Tibial nerve (tissue), 4 donors: ENCODE data around the gene TRAPPC3. TPM values are rescaled to one million over a fixed set of nuclear protein-coding genes. Genes with fewer than 3 reads are reported as not detected.

Experiments
- DNase-seq, 2 donors: peaks; one replicate each; pipeline ENCODE4 v3.0.0-alpha.2; 2019; ENCODE audit warnings: low spot score in 2 of 2
- H3K27ac ChIP-seq, 4 donors: fragments of 200-600 bp; sonication (generic) in 3 of 4; one replicate each; pipeline ENCODE4 v1.5.1; 2017 to 2019; ENCODE audit warnings: mild to moderate bottlenecking in 1 of 4
- H3K27me3 ChIP-seq, 2 donors: fragments of 200-600 bp; sonication (generic) in 1 of 2; one replicate each; pipeline versions ENCODE4 v1.5.1 to v1.6.0; 2017 to 2019
- H3K36me3 ChIP-seq, 3 donors: fragments of 200-600 bp; sonication (generic); one replicate each; pipeline ENCODE4 v1.5.1; 2018 to 2019
- H3K4me1 ChIP-seq, 4 donors: fragments of 200-600 bp; sonication (generic) in 3 of 4; one replicate each; pipeline ENCODE4 v1.5.1; 2017 to 2019
- H3K4me3 ChIP-seq, 4 donors: fragments of 200-600 bp; sonication (generic) in 3 of 4; one replicate each; pipeline ENCODE4 v1.5.1; 2017 to 2019; ENCODE audit warnings: mild to moderate bottlenecking in 1 of 4, moderate library complexity in 1 of 4
- H3K9me3 ChIP-seq, 4 donors: fragments of 200-600 bp; sonication (generic) in 3 of 4; one replicate each; pipeline ENCODE4 v1.5.1; 2017 to 2019
- CTCF ChIP-seq, 5 experiments: fragments of 200-600 bp in 3 of 5; fragments of 450-650 bp in 2 of 5; sonication (generic) in 3 of 5; IDR thresholded peaks; one replicate each; pipeline ENCODE4 v1.5.1; 2016 to 2019; ENCODE audit warnings: antibody characterized with exemption in 5 of 5, mild to moderate bottlenecking in 3 of 5, moderate library complexity in 2 of 5
- EP300 ChIP-seq, 2 donors: sonication (generic); formaldehyde crosslinking; IDR thresholded peaks; one replicate each; pipeline ENCODE4 v1.6.1; 2017; ENCODE audit warnings: antibody characterized with exemption in 2 of 2, mild to moderate bottlenecking in 1 of 2
- POLR2A ChIP-seq, 2 donors: fragments of 450-650 bp; IDR thresholded peaks; one replicate each; pipeline ENCODE4 v1.6.1; 2017; ENCODE audit warnings: antibody characterized with exemption in 2 of 2, mild to moderate bottlenecking in 2 of 2, moderate library complexity in 2 of 2
- WGBS, 2 donors: methylation state at CpG; one replicate each; pipeline ENCODE4 v1.1.5; 2018; 5-methylcytosine and 5-hydroxymethylcytosine counted together
- total RNA-seq, 4 donors: library from RNA; depleted of rRNA; stranded (reverse); fragments of >200 nt; gene quantifications; one replicate each; pipeline ENCODE4 v1.1.0, GENCODE V29; 2016

The TRAPPC3 gene
- total RNA-seq, 4 donors from 2014 or later: 48.0 to 90.4 (median 69.1) TPM

GRCh38 chr1:36154335-36154734, 5.0 kb upstream of the TRAPPC3 start:
- Histone ChIP-seq H3K27me3 (no peaks in the 10 kb centered on the region), H3K4me3 (no peak overlapping the region), H3K4me1 (peaks cover 0 to 77% (median 56%) of the 10 kb centered on the region in 4 donors), H3K36me3 (no peaks in the 10 kb centered on the region), H3K9me3 (no peaks in the 10 kb centered on the region), H3K27ac (peak overlapping the region in 3 of 4 donors; percentile 97 to 100 (median 99))
- no peak for TF ChIP-seq POLR2A (IDR thresholded peaks at IDR 0.05)
- TF ChIP-seq EP300 (IDR thresholded peaks at IDR 0.05): no peak
- no peak for TF ChIP-seq CTCF (IDR thresholded peaks at IDR 0.05)
- DNase-seq: no peak
- 90 to 91% methylated on average over 6 of the region's 6 CpGs for WGBS, 2 donors

GRCh38 chr1:36153476-36153875, 4.2 kb upstream of the TRAPPC3 start:
- no peak for TF ChIP-seq POLR2A (IDR thresholded peaks at IDR 0.05)
- no peak for TF ChIP-seq CTCF (IDR thresholded peaks at IDR 0.05)
- TF ChIP-seq EP300 (IDR thresholded peaks at IDR 0.05): no peak
- Histone ChIP-seq H3K9me3 (no peaks in the 10 kb centered on the region), H3K4me1 (peaks cover 0 to 73% (median 51%) of the 10 kb centered on the region in 4 donors), H3K36me3 (no peaks in the 10 kb centered on the region), H3K27ac (peak overlapping the region in 2 of 4 donors; percentile 97 to 99), H3K4me3 (no peak overlapping the region), H3K27me3 (no peaks in the 10 kb centered on the region)
- DNase-seq: no peak
- 82 to 94% methylated on average over 6 of the region's 6 CpGs for WGBS, 2 donors

- H3K9me3 ChIP-seq: no peaks in the 10 kb centered on the region
Measured at GRCh38 chr1:36151845-36152203, 2.5 kb upstream of the TRAPPC3 start.

GRCh38 chr1:36151134-36151844, 2.0 kb upstream of the TRAPPC3 start:
- Histone ChIP-seq H3K4me3 (peak overlapping the region in 1 of 4 donors; percentile 28), H3K36me3 (peaks cover 0 to 8% (median 0%) of the 10 kb centered on the region in 3 donors), H3K4me1 (peaks cover 0 to 67% (median 46%) of the 10 kb centered on the region in 4 donors), H3K27me3 (no peaks in the 10 kb centered on the region), H3K27ac (peak overlapping the region; percentile 88 to 99 (median 94)), H3K9me3 (no peaks in the 10 kb centered on the region)
- TF ChIP-seq CTCF (IDR thresholded peaks at IDR 0.05): no peak
- no peak for TF ChIP-seq POLR2A (IDR thresholded peaks at IDR 0.05)
- TF ChIP-seq EP300 (IDR thresholded peaks at IDR 0.05): no peak
- WGBS, 2 donors: 0 to 5% methylated on average over 1 of the region's 1 CpG
- no peak for DNase-seq

More at GRCh38 chr1:36151845-36152203, 2.5 kb upstream of the TRAPPC3 start:
- H3K27me3 ChIP-seq: no peaks in the 10 kb centered on the region
- 0 to 36% methylated on average over 3 of the region's 3 CpGs for WGBS, 2 donors
- H3K4me3 ChIP-seq: no peak overlapping the region
- H3K27ac ChIP-seq: peak overlapping the region; percentile 88 to 99 (median 94)
- peaks cover 0 to 5% (median 0%) of the 10 kb centered on the region in 3 donors for H3K36me3 ChIP-seq
- no peak for DNase-seq
- TF ChIP-seq EP300 (IDR thresholded peaks at IDR 0.05) (no peak), CTCF (IDR thresholded peaks at IDR 0.05) (no peak), POLR2A (IDR thresholded peaks at IDR 0.05) (no peak)
- H3K4me1 ChIP-seq: peaks cover 0 to 67% (median 46%) of the 10 kb centered on the region in 4 donors
